Right atrium auricular region (tissue), 2 donors: ENCODE measurements around the gene HMX2. TPM values are rescaled to one million over a fixed set of nuclear protein-coding genes. Genes with fewer than 3 reads are reported as not detected.
"Not testable (repeated sequence)": the region's sequence is repeated elsewhere in the genome, so short reads cannot be mapped to it uniquely, and the experiment has no call there.

Experiments
- DNase-seq: peaks from one replicate; pipeline ENCODE4 v3.0.0-alpha.2; 2019; ENCODE audit warnings: low spot score
- H3K27ac ChIP-seq, 2 donors: fragments of 200-600 bp; sonication (generic); 1 replicate in 1 of 2; 2 replicates in 1 of 2; pipeline ENCODE4 v1.5.1; 2016 to 2019
- H3K27me3 ChIP-seq, 2 donors: fragments of 200-600 bp; sonication (generic); one replicate each; pipeline versions ENCODE4 v1.5.1 to v1.6.0; 2017 to 2019
- H3K36me3 ChIP-seq: fragments of 200-600 bp; sonication (generic); one replicate; pipeline ENCODE4 v1.5.1; 2016
- H3K4me1 ChIP-seq, 2 donors: fragments of 200-600 bp; sonication (generic); one replicate each; pipeline versions ENCODE4 v1.5.1 to v1.6.0; 2017 to 2019
- H3K4me3 ChIP-seq, 2 donors: fragments of 200-600 bp; sonication (generic); 1 replicate in 1 of 2; 2 replicates in 1 of 2; pipeline ENCODE4 v1.5.1; 2017 to 2019; ENCODE audit warnings: mild to moderate bottlenecking in 1 of 2, moderate library complexity in 1 of 2
- H3K9me3 ChIP-seq, 2 donors: fragments of 200-600 bp; sonication (generic); one replicate each; pipeline ENCODE4 v1.5.1; 2019
- total RNA-seq, 2 donors: library from RNA; depleted of rRNA; stranded (reverse); fragments of >200 nt; gene quantifications; one replicate each; pipeline ENCODE4 v1.1.0, GENCODE V29; 2016
- TF ChIP-seq, protein P1 (sequence below), 2 donors: fragments of 200-600 bp; sonication (generic); IDR thresholded peaks; one replicate each; pipeline ENCODE4 v1.5.1; 2019; ENCODE audit warnings: antibody characterized with exemption in 2 of 2

The HMX2 gene
- total RNA-seq, 2 donors from 2014 or later = not detected

DNA sequence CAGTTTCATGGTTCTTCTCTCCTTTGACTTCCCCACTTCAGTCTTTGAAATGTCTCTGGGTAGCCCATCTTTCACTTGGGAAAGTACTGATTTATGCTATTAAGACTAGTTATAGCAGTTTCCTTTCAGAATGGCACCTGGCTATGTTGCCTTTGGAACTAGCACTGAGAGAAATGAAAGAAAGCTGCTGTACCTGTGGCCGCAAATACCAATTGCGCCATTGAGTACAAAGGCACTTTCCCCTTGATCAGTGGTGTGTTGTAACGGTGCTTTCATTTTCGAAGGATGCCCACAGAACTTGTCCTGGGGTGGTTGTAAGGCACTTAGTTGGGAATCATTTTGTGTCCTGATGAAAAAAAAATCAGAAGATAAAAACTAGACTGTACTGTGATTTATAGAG is 23.0 kb downstream of the HMX2 start:
- Histone ChIP-seq H3K36me3 (peaks cover 15% of the 10 kb centered on the region), H3K9me3 (no peaks in the 10 kb centered on the region), H3K27me3 (no peaks in the 10 kb centered on the region), H3K4me1 (no peaks in the 10 kb centered on the region), H3K27ac (no peak overlapping the region), H3K4me3 (no peak overlapping the region)
- TF ChIP-seq, protein P1, sequence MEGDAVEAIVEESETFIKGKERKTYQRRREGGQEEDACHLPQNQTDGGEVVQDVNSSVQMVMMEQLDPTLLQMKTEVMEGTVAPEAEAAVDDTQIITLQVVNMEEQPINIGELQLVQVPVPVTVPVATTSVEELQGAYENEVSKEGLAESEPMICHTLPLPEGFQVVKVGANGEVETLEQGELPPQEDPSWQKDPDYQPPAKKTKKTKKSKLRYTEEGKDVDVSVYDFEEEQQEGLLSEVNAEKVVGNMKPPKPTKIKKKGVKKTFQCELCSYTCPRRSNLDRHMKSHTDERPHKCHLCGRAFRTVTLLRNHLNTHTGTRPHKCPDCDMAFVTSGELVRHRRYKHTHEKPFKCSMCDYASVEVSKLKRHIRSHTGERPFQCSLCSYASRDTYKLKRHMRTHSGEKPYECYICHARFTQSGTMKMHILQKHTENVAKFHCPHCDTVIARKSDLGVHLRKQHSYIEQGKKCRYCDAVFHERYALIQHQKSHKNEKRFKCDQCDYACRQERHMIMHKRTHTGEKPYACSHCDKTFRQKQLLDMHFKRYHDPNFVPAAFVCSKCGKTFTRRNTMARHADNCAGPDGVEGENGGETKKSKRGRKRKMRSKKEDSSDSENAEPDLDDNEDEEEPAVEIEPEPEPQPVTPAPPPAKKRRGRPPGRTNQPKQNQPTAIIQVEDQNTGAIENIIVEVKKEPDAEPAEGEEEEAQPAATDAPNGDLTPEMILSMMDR (IDR thresholded peaks at IDR 0.05) = no peak
- no peak for DNase-seq

DNA sequence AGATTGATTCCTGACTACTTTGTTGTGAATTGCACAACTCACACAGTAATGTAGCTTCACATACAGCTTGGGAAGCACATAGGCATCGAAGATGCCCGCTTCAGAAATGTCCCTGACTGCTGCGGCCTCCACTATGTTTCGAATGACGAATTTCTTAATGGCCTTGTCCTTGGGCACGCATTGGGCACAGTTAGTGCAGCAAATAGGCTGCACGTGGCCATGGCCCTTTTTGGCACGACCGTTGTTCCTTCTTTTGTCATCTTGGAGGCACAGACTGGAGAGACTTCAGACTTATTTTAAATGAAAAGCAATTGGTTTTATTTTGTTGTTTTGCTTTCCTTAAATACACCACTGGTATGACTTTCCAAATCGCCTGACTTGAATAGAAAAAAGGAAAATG is 23.7 kb downstream of the HMX2 start:
- not testable (repeated sequence) for H3K27ac ChIP-seq, DNase-seq, H3K27me3 ChIP-seq, H3K9me3 ChIP-seq, H3K4me1 ChIP-seq, H3K4me3 ChIP-seq
- H3K36me3 ChIP-seq = peaks cover 15% of the 10 kb centered on the region

DNA sequence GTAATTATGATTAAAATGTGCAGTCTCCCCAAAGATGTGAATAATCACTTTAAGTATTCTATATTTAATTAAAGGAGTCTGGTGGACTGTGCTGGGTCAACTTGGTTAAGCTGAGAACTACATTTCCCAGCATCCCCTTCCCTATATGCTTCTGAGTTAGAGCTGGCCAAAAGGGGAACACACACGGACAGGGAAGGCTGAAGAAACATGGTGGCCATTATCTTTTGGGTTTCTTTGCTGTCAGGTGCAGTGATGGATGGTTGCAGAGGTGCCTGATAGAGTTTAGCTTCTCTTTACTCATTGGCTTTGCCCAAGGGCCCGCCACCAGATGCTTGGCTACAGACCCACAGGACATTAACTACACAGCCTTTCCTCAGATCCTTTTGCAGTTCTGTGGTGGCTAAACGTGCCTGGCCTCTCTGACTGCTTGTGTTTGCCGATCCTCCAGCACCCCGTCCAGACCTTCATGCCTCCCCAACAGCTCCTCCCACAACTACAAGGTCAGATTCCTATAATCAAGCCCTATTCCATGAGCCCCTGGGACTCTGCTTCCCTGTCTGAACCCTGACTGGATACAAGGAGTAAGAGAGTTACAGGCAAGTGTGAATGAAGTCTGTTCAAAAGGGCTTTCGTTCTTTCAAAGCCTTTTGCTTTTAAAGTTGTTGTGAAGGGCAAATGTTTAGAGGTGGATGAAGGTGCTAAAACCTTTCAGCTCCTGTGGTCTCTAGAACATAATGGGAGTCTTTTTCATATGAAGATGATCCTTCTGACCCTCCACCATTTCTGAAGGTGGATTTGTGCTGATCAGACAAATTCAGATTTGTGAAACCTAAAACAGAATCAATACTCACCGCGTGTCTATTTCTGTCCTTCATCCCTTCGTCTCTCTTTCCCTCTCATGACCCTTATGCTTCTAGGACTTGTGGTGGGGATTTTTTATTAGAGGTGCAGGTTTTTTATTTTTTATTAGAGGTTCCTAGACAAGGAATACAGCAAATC is 27.8 kb downstream of the HMX2 start:
- H3K9me3 ChIP-seq = no peaks in the 10 kb centered on the region
- H3K27ac ChIP-seq = no peak overlapping the region
- no peaks in the 10 kb centered on the region for H3K27me3 ChIP-seq
- H3K4me3 ChIP-seq = no peak overlapping the region
- TF ChIP-seq, protein P1 (IDR thresholded peaks at IDR 0.05) = no peak
- no peaks in the 10 kb centered on the region for H3K4me1 ChIP-seq
- DNase-seq = no peak
- H3K36me3 ChIP-seq = no peaks in the 10 kb centered on the region

DNA sequence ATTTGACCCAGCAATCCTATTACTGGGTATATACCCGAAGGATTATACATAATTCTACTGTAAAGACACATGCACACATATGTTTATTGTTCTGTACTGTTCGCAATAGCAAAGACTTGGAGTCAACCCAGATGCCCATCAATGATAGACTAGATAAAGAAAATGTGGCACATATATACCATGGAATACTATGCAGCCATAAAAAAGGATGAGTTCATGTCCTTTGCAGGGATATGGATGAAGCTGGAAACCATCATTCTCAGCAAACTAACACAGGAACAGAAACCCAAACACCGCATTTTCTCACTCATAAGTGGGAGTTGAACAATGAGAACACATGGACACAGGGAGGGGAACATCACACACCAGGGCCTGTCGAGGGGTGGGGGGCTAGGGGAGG is 30.5 kb downstream of the HMX2 start:
- not testable (repeated sequence) for DNase-seq, H3K4me3 ChIP-seq, H3K27me3 ChIP-seq, H3K36me3 ChIP-seq, H3K9me3 ChIP-seq, H3K27ac ChIP-seq, H3K4me1 ChIP-seq

DNA sequence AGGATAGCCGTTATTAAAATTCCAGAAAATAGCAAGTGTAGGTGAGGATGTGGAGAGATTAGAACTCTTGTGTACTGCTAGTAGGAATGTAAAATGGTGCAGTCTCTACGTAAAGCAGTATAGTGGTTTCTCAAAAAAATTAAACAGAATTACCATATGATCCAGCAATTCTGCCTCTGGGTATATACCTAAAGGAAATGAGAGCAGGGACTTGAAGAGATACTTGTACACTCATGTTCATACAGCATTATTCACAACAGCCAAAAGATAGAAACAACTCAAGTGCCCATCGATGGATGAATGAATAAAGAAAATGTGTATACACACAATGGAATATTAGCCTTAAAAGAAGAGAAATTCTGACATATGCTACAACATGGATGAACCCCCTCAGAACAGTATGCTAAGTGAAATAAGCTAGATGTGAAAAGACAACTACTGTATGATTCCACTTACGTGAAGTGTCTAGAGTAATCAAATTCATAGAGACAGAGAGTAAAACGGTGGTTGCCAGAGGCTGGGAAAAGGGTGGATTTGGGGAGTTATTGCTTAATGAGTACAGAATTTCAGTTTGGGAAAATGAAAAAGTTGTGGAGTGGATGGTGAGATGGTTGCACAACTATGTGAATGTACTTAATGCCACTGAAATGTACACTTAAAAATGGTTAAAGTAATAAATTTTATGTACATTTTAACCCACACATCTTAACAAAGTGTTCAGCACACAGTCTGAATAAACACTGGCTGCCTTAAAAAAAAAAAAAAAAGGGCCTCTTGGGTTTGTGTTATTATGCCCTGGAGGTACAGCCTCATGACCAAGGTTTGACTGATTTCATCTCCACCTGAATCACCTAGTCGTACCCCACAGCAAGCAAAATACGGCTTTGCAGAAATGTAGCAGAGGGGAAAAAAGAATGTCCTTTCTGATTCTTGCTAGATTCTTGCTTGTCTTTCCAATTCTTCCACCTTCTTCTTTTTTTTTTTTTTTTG is 32.5 kb downstream of the HMX2 start:
- no peak for DNase-seq
- Histone ChIP-seq H3K27ac (no peak overlapping the region), H3K36me3 (no peaks in the 10 kb centered on the region), H3K4me3 (no peak overlapping the region), H3K4me1 (no peaks in the 10 kb centered on the region), H3K9me3 (peaks cover 0 to 18% of the 10 kb centered on the region in 2 donors), H3K27me3 (no peaks in the 10 kb centered on the region)
- TF ChIP-seq, protein P1 (IDR thresholded peaks at IDR 0.05) = no peak

DNA sequence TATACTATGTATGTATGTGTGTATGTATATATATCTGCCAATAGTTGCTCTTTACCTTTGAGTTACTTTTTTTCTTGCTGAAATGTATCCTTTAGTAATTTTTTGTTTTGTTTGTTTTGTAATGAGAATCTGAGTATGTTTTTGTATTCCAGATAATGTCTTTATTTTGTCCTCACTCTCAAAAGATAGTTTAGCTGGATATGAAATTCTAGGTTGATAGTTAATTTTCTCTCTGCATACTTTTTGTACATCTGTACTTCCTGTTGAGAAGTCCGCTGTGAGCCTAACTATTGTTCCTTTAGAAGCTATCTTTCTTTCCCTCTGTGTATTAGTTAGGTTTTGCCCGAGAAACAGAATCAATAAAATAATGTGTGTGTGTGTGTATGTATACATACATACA is 35.8 kb downstream of the HMX2 start:
- no peak for DNase-seq
- H3K9me3 ChIP-seq = peaks cover 0 to 18% of the 10 kb centered on the region in 2 donors
- H3K4me1 ChIP-seq = no peaks in the 10 kb centered on the region
- TF ChIP-seq, protein P1 (IDR thresholded peaks at IDR 0.05) = no peak
- H3K4me3 ChIP-seq = no peak overlapping the region
- H3K27ac ChIP-seq = no peak overlapping the region
- H3K27me3 ChIP-seq = no peaks in the 10 kb centered on the region
- H3K36me3 ChIP-seq = no peaks in the 10 kb centered on the region
